Gastrocnemius medialis (tissue), 4 donors: ENCODE measurements around the gene PRKD2. TPM values are rescaled to one million over a fixed set of nuclear protein-coding genes. Genes with fewer than 3 reads are reported as not detected.

Experiments
- ATAC-seq, 2 donors: fragments of 150-250 bp; one replicate each; pipeline ENCODE4 v1.9.1; 2016
- DNase-seq, 2 donors: peaks; one replicate each; pipeline ENCODE4 v3.0.0-alpha.2; 2019
- H3K27ac ChIP-seq, 4 donors: fragments of 200-600 bp; sonication (generic); 1 replicate in 1 of 4; 2 replicates in 3 of 4; pipeline ENCODE4 v1.5.1; 2016 to 2018; ENCODE audit warnings: mild to moderate bottlenecking in 2 of 4, moderate library complexity in 1 of 4
- H3K27me3 ChIP-seq, 3 donors: fragments of 200-600 bp; sonication (generic) in 2 of 3; 1 replicate in 1 of 3; 2 replicates in 2 of 3; pipeline versions ENCODE4 v1.5.1 to v1.6.0; 2016 to 2019; ENCODE audit warnings: mild to moderate bottlenecking in 1 of 3, moderate library complexity in 1 of 3
- H3K36me3 ChIP-seq, 2 donors: fragments of 200-600 bp; sonication (generic) in 1 of 2; one replicate each; pipeline ENCODE4 v1.5.1; 2017 to 2018
- H3K4me1 ChIP-seq, 2 donors: fragments of 200-600 bp; sonication (generic) in 1 of 2; one replicate each; pipeline ENCODE4 v1.5.1; 2016 to 2017; ENCODE audit warnings: mild to moderate bottlenecking in 2 of 2
- H3K4me3 ChIP-seq, 4 donors: fragments of 200-600 bp; sonication (generic) in 3 of 4; 1 replicate in 1 of 4; 2 replicates in 3 of 4; pipeline ENCODE4 v1.5.1; 2016 to 2019; ENCODE audit warnings: mild to moderate bottlenecking in 2 of 4
- H3K9me3 ChIP-seq, 3 donors: fragments of 200-600 bp; sonication (generic) in 2 of 3; 1 replicate in 1 of 3; 2 replicates in 2 of 3; pipeline ENCODE4 v1.5.1; 2016 to 2019
- CTCF ChIP-seq, 5 experiments: fragments of 450-650 bp in 3 of 5; fragments of 200-600 bp in 2 of 5; sonication (generic) in 2 of 5; IDR thresholded peaks in 4 of 5; conservative IDR thresholded peaks in 1 of 5; 1 replicate in 4 of 5; 2 replicates in 1 of 5; pipeline ENCODE4 v1.5.1; 2016 to 2019; ENCODE audit warnings: antibody characterized with exemption in 5 of 5, mild to moderate bottlenecking in 3 of 5, moderate library complexity in 3 of 5
- POLR2A ChIP-seq, 2 donors: fragments of 450-650 bp; IDR thresholded peaks; one replicate each; pipeline ENCODE4 v1.6.1; 2017; ENCODE audit warnings: antibody characterized with exemption in 2 of 2, mild to moderate bottlenecking in 2 of 2, moderate library complexity in 2 of 2
- in situ Hi-C, 4 donors: fragments of 200-750 bp; cut with MboI; loops; one replicate each; pipeline versions ENCODE4 v1.15.0 to v1.8.0; 2017; ENCODE audit warnings: low sequenced_read_pairs in 4 of 4
- intact Hi-C: fragments of 100-400 bp; cut with DNase I; formaldehyde crosslinking; loops from one replicate; pipeline ENCODE4 v1.15.1; 2023; ENCODE audit warnings: low total_unique reads
- microRNA counts, 2 donors: library from miRNA; unstranded; fragments of <30 nt; microRNA quantifications; one replicate each; lab custom pipeline; 2016
- microRNA-seq, 2 donors: library from miRNA; unstranded; fragments of <30 nt; microRNA quantifications; one replicate each; pipeline ENCODE4, GENCODE V29; 2016; ENCODE audit warnings: borderline replicate concordance in 2 of 2
- total RNA-seq, 4 donors: library from RNA; depleted of rRNA; stranded (reverse); fragments of >200 nt; gene quantifications; one replicate each; pipeline versions ENCODE4 v1.1.0 to v1.2.3, GENCODE V29; 2016

PRKD2 gene
- total RNA-seq, 4 donors from 2014 or later, result 4.2 to 7.2 (median 6.1) TPM

GRCh38 chr19:46625731-46626130 lies 91.2 kb downstream of the PRKD2 start:
- peak in 1 of 2 donors; percentile 11 for ATAC-seq
- Histone ChIP-seq H3K27ac (peak overlapping the region; percentile 65 to 83 (median 76)), H3K4me3 (no peak overlapping the region), H3K9me3 (no peaks in the 10 kb centered on the region), H3K4me1 (peaks cover 7 to 22% of the 10 kb centered on the region in 2 donors), H3K27me3 (no peaks in the 10 kb centered on the region), H3K36me3 (no peaks in the 10 kb centered on the region)
- TF ChIP-seq POLR2A (IDR thresholded peaks at IDR 0.05) (no peak), CTCF (IDR thresholded peaks at IDR 0.05 in 4 of 5, conservative IDR thresholded peaks at IDR 0.05 in 1 of 5) (no peak)
- intact Hi-C loops (no loop called here), in situ Hi-C loops (no loop called here)
- DNase-seq, result no peak

- Histone ChIP-seq H3K4me1 (peaks cover 10 to 25% of the 10 kb centered on the region in 2 donors), H3K4me3 (peak within 1 kb of the TSS in 1 of 4 donors; percentile 17), H3K36me3 (no peaks in the 10 kb centered on the region), H3K27me3 (no peaks in the 10 kb centered on the region), H3K9me3 (no peaks in the 10 kb centered on the region), H3K27ac (peak within 1 kb of the TSS; percentile 65 to 83 (median 76))
- peak; percentile 63 to 75 for DNase-seq
- TF ChIP-seq CTCF (IDR thresholded peaks at IDR 0.05 in 4 of 5, conservative IDR thresholded peaks at IDR 0.05 in 1 of 5), result no peak
- no peak for TF ChIP-seq POLR2A (IDR thresholded peaks at IDR 0.05)
- in situ Hi-C loops (no loop called here), intact Hi-C loops (no loop called here)
- peak; percentile 70 to 73 for ATAC-seq
Measured at GRCh38 chr19:46624958-46625661, 91.8 kb downstream of the PRKD2 start, which contains the start of gene PTGIR. TSS of gene PTGIR (minus strand) at chr19:46625089. CDS start at chr19:46624225, 864 bp downstream.

MicroRNA genes within 50 kb of the gene (microRNA counts, 767-probe panel; counts per million panel counts)
- 356 to 448 counts per million in 2 donors for microRNA hsa-miR-320e (lab: Ali Mortazavi, UCI)

Small RNA genes lying within 50 kb of the gene (microRNA-seq; reads per million reads assigned to microRNA genes)
- 2.4 to 3.4 reads per million in 2 donors for gene MIR320E

Other genes starting within 250 kb of the PRKD2 start
- gene PNMA8A, start 245.6 kb downstream of the PRKD2 start, total RNA-seq, result under 1 TPM in 3 of 4 donors, not detected in 1; 0.13 to 0.83 (median 0.60) TPM
- under 1 TPM; 0.07 to 0.18 (median 0.15) TPM for gene PNMA8B, start 221.2 kb downstream of the PRKD2 start, total RNA-seq
- 100 to 1,000 TPM; 109 to 170 (median 142) TPM for gene CALM3, start 115.8 kb downstream of the PRKD2 start, total RNA-seq
- 1 to 10 TPM in 3 of 4 donors, under 1 TPM in 1; 0.87 to 1.7 (median 1.3) TPM for gene PTGIR, start 92.0 kb downstream of the PRKD2 start, total RNA-seq
- gene GNG8, start 80.9 kb downstream of the PRKD2 start, total RNA-seq, result not detected
- 1 to 10 TPM in 1 of 4 donors, under 1 TPM in 3; 0.26 to 1.0 (median 0.39) TPM for gene DACT3, start 55.9 kb downstream of the PRKD2 start, total RNA-seq
- 10 to 100 TPM; 16.5 to 23.0 (median 18.9) TPM for gene FKRP, start 28.9 kb upstream of the PRKD2 start, total RNA-seq
- 10 to 100 TPM; 45.5 to 75.7 (median 57.9) TPM for gene STRN4, start 29.3 kb upstream of the PRKD2 start, total RNA-seq
- 10 to 100 TPM in 3 of 4 donors, 1 to 10 TPM in 1; 7.6 to 18.5 (median 10.7) TPM for gene SLC1A5, start 71.5 kb upstream of the PRKD2 start, total RNA-seq
- 10 to 100 TPM; 42.7 to 94.1 (median 64.9) TPM for gene AP2S1, start 133.7 kb upstream of the PRKD2 start, total RNA-seq
- gene ARHGAP35, start 143.9 kb upstream of the PRKD2 start, total RNA-seq, result 10 to 100 TPM; 16.1 to 43.6 (median 32.7) TPM